Glomerular endothelial cell (primary cell): ENCODE measurements around the gene MRPL54. TPM values are rescaled to one million over a fixed set of nuclear protein-coding genes. Genes with fewer than 3 reads are reported as not detected.
A peak's percentile ranks its signal among the peaks of the same experiment; 100 is the strongest.
"Not testable (repeated sequence)": the region's sequence is repeated elsewhere in the genome, so short reads cannot be mapped to it uniquely, and the experiment has no call there.

ENCODE experiments used
- DNase-seq: peaks from one replicate; pipeline ENCODE4 v3.0.0-alpha.2; 2011; ENCODE audit warnings: low read depth, low spot score; ENCODE audit errors: extremely low read depth
- total RNA-seq: library from RNA; depleted of rRNA; stranded (reverse); fragments of >200 nt; gene quantifications from 2 replicates; pipeline ENCODE4 v1.2.3, GENCODE V29; 2015

The MRPL54 gene
- total RNA-seq, 1 donor from 2014 or later, result 65.2 TPM

GRCh38 chr19:3738477-3739220 is 23.8 kb upstream of the MRPL54 start:
- no peak for DNase-seq

DNA sequence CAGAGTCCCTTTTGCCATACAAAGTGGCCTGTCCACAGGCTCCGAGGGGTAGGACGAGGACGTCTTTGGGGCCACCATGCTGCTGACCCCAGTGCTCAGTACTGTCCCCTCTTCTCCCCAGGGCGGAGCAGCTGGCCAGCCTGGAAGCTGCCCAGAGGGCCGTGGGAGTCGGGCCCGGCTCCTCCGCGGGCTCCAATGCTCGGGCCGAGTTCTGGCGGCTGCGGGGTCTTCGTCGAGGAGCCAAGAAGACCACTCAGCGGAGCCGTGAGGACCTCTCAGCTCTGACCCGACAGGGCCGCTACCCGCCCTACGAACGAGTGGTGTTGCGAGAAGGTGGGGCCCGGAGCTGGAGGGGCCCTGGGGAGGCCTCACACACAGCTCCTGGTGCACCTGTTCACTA is 22.1 kb upstream of the MRPL54 start:
- no peak for DNase-seq

- DNase-seq, result no peak
These were observed 19.0 kb upstream of the MRPL54 start for GRCh38 chr19:3743486-3743885.

DNA sequence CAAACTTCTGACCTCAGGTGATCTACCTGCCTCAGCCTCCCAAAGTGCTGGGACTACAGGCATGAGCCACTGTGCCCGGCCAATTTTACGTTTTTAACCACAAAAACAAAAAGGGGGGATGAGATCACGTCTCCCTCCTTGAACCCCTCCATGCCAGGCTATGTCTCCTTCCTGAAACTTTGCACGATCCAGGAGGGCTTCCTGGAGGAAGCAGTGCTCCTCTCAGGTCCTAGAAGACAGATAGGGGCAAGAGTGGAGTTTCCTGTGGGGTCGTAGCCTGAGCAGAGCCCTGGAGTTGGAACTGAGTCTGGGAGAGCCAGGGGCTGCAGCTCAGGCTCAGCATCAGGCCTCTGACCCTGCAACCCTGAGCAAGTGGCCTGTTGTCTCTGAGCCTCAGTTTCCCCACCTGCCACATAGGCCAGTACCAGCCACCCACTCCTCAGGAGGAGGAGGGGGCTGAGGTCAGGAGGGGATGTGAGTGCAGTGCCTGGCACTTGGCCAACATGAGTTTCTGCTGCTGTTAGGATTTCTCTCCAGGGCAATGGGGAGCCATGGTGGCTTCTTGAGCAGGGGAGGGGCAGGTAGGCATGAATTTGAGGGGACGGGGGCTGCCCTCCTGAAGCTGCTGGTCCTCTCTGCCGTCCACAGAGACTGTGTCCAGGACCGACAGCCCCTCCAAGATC is 17.0 kb upstream of the MRPL54 start:
- DNase-seq, result no peak

- DNase-seq, result no peak
These were observed 16.0 kb upstream of the MRPL54 start for GRCh38 chr19:3746371-3747056.

- no peak for DNase-seq
These were observed 13.5 kb upstream of the MRPL54 start for GRCh38 chr19:3748965-3749364.

- DNase-seq, result no peak
These were observed 12.3 kb upstream of the MRPL54 start for GRCh38 chr19:3750211-3750610.

- DNase-seq, result no peak
These were observed 11.2 kb upstream of the MRPL54 start for GRCh38 chr19:3751236-3751635.

- DNase-seq, result no peak
These were observed 10.0 kb upstream of the MRPL54 start for GRCh38 chr19:3752492-3752891.

DNA sequence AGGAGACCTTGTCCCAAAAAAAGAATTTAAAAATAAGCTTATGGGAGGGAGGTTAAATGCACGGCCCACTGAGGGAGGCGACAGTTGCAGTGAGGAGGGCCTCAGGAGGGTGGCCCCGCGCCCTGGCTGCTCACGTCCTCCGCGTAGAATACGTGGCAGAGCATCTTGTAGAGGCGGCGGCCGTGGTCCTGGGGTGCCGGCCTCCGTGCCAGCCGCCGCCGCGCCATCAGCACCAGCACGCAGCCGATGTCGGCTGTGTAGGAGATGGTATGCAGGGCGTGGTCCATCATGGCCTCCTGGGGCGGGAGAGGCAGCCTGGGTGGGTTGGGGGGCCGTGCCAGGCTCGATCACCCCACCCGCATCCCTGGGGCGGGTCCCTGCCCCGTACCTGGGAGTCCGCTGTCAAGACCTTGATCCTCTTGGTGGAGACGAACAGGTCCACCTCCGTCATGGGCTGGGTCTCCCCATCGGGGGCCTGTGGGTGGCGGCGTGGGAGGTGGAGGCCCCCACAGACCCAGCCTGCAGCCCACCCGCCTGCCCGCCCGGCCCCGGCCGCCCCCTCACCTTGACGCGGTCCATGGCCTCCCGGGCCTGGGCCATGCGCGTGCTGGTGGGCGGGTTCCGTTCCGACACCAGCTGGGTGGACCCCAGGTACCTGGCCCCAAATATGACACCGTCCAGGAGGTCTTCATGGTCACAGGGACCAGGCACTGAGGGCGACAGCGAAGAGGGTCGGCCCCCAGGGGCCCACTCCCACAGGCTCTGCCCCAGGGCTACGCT is 8.7 kb upstream of the MRPL54 start:
- no peak for DNase-seq

DNA sequence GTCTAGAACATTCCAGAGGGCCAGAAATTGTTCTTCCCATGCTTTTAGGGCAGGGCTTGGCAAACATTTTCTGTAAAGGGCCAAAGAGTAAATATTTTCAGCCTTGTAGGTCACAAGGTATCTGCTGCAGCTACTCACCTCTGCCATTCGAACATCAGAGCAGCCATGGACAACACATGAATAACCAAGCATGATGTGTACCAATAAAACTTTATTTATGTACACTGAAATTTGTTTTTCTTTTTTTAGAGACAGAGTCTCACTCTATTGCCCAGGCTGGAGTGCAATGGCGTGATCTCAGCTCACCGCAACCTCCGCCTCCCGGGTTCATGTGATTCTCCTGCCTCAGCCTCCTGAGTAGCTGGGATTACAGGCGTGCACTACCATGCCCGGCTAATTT is 4.8 kb upstream of the MRPL54 start:
- DNase-seq, result not testable (repeated sequence)

GRCh38 chr19:3758297-3758696 is 4.2 kb upstream of the MRPL54 start:
- DNase-seq, result not testable (repeated sequence)

DNA sequence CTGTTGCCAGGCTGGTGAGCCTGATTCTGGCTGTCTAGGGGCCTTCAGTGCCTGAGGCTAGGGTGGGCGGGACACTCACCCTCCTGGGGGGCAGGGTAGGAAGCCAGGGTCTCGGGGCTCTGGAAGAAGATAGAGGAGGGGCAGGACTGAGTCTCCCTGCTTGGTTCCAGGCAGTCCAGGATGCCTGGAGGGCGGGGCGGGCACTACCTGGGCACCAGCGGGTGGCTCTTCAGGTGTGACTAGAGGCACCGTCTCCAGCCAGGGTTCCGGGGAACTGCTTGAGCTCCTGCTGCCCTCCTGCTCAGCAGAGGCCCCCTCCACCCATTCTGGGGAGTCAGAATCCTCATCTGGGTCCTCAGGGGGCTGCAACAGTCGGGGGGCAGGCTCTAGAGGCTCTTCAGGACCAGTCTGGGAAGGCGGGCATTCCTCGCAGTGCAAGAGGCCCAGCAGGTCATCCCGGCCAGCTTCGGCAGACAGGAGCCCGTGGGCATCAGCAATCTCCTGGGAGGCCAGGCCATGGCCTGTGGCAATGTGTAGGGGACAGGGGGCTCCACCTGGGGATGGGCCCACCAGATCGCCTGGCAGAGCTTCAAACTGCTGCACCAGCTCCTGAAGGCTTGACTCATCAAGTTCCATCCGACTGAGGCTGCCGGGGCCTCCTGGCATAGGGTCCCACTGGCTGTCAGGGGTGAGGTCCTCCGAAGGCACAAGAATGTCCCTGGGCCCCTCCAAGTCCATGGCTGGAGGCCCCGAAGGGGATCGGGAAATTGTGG is 2.8 kb upstream of the MRPL54 start:
- no peak for DNase-seq

DNA sequence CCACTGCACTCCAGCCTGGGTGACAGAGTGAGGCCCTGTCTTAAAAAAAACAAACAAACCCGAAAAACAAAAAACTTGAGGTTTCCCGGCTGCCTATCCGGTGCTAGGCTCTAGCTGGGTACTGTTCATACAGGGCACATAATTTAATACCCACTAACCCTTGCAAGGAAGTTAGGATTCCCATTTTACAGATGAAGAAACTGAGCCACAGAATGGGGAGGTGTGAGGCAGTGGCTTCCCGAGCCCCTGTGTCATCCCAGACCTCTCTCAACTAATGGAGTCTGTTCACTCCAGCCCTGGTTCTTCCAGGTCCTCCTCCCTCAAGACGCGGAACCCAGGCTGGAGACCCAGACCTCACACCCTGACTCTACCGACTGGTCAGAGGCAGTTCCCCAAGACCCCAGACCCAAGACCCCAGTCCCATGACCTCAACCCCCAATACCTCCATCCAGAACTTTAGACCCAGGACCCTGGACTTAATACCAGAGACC is 1.6 kb upstream of the MRPL54 start:
- DNase-seq, result no peak

DNA sequence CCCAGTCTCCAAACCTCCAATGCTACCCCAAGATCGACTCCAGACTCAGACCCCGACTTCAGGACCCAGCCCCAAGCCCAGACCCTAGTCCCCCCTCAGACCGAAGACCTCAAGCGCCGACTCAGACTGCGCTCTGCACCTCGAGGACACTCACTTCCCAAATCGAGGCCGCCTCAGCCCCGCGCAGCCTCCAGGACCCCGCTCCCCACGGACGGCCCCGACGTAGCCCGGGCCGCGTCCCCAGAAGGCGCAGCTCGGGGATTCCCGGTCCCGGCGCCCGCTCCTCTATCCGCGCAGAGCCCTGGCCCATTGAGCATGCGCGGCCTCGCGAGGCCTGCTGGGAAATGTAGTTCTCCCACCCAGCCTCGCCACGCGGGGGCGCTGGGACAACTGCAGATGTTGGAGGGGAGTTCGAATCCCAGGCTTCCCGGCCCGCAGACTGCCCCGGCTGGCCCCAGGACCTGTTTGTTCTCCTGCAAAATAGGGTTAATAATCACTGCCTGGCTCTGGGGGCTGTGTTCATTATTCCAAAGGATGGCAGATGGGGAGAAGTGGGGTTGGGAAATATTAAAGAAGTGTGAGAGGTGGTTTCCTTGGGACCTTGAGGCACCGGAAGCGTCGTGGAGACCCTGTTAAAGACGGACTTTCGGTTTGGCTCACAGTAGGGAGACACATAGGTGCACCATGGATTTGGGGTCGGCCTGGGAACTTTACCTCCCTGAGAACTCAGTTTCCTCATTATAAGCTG is 926 bp upstream of the MRPL54 start, which contains the start of gene APBA3:
APBA3 (minus strand) TSS at position 311 of the 748 bp plus-strand sequence. CDS start 1,428 bp downstream, outside the sequence.
- peak; percentile 36 for DNase-seq

DNA sequence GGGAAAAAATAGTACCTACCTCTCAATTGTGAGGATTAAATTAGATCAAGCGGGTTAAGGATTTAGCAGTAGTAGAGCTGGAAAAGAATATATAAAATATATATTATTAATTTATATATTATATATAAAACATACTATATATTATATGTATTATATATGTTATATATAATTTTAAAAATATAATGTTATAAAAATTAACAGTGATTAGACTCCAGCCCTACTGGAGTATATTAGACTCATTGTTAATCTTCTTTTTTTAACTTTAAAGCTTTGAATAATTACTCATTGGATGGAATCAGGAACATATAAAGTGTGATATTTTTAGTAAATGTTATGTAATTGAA is 380 bp upstream of the MRPL54 start:
- no peak for DNase-seq

- no peak for DNase-seq
These were observed 2.6 kb downstream of the MRPL54 start for GRCh38 chr19:3765121-3765520.

DNA sequence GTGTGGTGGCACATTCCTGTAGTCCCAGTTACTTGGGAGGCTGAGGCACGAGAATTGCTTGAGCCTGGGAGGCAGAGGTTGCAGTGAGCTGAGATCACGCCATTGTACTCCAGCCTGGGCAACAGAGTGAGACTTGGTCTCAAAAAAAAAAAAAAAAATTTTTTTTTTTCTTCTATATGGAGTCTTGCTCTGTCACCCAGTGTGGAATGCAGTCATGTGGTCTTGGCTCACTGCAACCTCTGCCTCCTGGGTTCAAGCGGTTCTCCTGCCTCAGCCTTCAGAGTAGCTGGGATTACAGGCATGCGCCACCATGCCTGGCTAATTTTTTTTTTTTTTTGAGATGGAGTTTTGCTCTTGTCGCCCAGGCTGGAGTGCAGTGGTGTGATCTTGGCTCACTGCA is 3.3 kb downstream of the MRPL54 start:
- DNase-seq, result not testable (repeated sequence)

- DNase-seq, result no peak
These were observed 4.0 kb downstream of the MRPL54 start for GRCh38 chr19:3766520-3766919.
